CD14-positive monocyte (primary cell): ENCODE data around the gene GALNT18. TPM values are rescaled to one million over a fixed set of nuclear protein-coding genes. Genes with fewer than 3 reads are reported as not detected.

Experiments
- DNase-seq, 3 donors: peaks; one replicate each; pipeline ENCODE4 v3.0.0-alpha.2; 2011 to 2022
- H2AFZ ChIP-seq: 2 replicates; pipeline ENCODE4 v1.6.0; 2012; ENCODE audit warnings: mild to moderate bottlenecking, low read depth, low read length, inconsistent platforms; ENCODE audit not compliant: insufficient read depth, poor library complexity, severe bottlenecking
- H3K27ac ChIP-seq, 2 donors: 1 replicate in 1 of 2; 2 replicates in 1 of 2; pipeline ENCODE4 v1.5.1; 2012 to 2013; ENCODE audit warnings: low read length in 2 of 2, control low read depth in 1 of 2, inconsistent platforms in 1 of 2, low read depth in 1 of 2, mild to moderate bottlenecking in 1 of 2
- H3K27me3 ChIP-seq, 2 donors: one replicate each; pipeline versions ENCODE4 v1.6.0 to v1.6.1; 2011 to 2013; ENCODE audit warnings: low read length in 2 of 2; ENCODE audit not compliant: control insufficient read depth in 2 of 2, insufficient read depth in 2 of 2
- H3K36me3 ChIP-seq, 2 donors: replicated peaks in 1 of 2; 1 replicate in 1 of 2; 2 replicates in 1 of 2; pipeline versions ENCODE4 v1.5.1 to v1.6.1; 2012 to 2013; ENCODE audit warnings: low read length in 2 of 2, control low read depth in 1 of 2, inconsistent platforms in 1 of 2, mild to moderate bottlenecking in 1 of 2; ENCODE audit not compliant: insufficient read depth in 2 of 2, control insufficient read depth in 1 of 2
- H3K4me1 ChIP-seq, 2 donors: 1 replicate in 1 of 2; 2 replicates in 1 of 2; pipeline versions ENCODE4 v1.5.1 to v1.6.1; 2012 to 2013; ENCODE audit warnings: low read length in 2 of 2, control low read depth in 1 of 2, inconsistent platforms in 1 of 2, mild to moderate bottlenecking in 1 of 2, moderate library complexity in 1 of 2; ENCODE audit not compliant: insufficient read depth in 2 of 2, control insufficient read depth in 1 of 2
- H3K4me2 ChIP-seq: replicated peaks from 2 replicates; pipeline ENCODE3; 2012; ENCODE audit warnings: low read length, moderate library complexity, mild to moderate bottlenecking; ENCODE audit not compliant: poor library complexity, severe bottlenecking; ENCODE audit errors: extremely low read depth
- H3K4me3 ChIP-seq, 3 experiments: fragments of 200-600 bp in 1 of 3; sonication (generic) in 1 of 3; replicated peaks in 1 of 3; 1 replicate in 2 of 3; 2 replicates in 1 of 3; pipeline ENCODE4 v1.5.1; 2011 to 2013; ENCODE audit warnings: low read length in 3 of 3, mild to moderate bottlenecking in 3 of 3, control low read depth in 2 of 3, low read depth in 2 of 3, inconsistent platforms in 1 of 3, moderate library complexity in 1 of 3
- H3K79me2 ChIP-seq: 2 replicates; pipeline ENCODE4 v1.6.0; 2012; ENCODE audit warnings: mild to moderate bottlenecking, control low read depth, inconsistent platforms, low read length, moderate library complexity; ENCODE audit not compliant: insufficient read depth
- H3K9ac ChIP-seq: 2 replicates; pipeline ENCODE4 v1.6.0; 2017; ENCODE audit warnings: low read length, mild to moderate bottlenecking; ENCODE audit not compliant: insufficient read depth, poor library complexity, severe bottlenecking
- H3K9me3 ChIP-seq, 2 donors: replicated peaks in 1 of 2; 1 replicate in 1 of 2; 2 replicates in 1 of 2; pipeline versions ENCODE4 v1.5.1 to v1.6.1; 2012 to 2013; ENCODE audit warnings: low read length in 2 of 2, control low read depth in 1 of 2; ENCODE audit not compliant: control insufficient read depth in 1 of 2, insufficient read depth in 1 of 2
- H4K20me1 ChIP-seq: 2 replicates; pipeline ENCODE4 v1.6.0; 2012; ENCODE audit warnings: mild to moderate bottlenecking, low read length, control low read depth, moderate library complexity; ENCODE audit not compliant: insufficient read depth
- H3K27ac Mint-ChIP-seq, 7 donors: one replicate each; pipeline ENCODE4 v1.8.0; 2020; ENCODE audit warnings: mild to moderate bottlenecking in 7 of 7, mixed read lengths in 7 of 7, moderate library complexity in 6 of 7, inconsistent platforms in 2 of 7
- H3K27me3 Mint-ChIP-seq, 3 donors: one replicate each; pipeline ENCODE4 v1.8.0; 2021 to 2022; ENCODE audit warnings: low read depth in 3 of 3, mild to moderate bottlenecking in 3 of 3, mixed read lengths in 3 of 3, moderate library complexity in 3 of 3, inconsistent platforms in 1 of 3
- H3K36me3 Mint-ChIP-seq, 2 donors: one replicate each; pipeline ENCODE4 v1.8.0; 2020; ENCODE audit warnings: mixed read lengths in 2 of 2, inconsistent platforms in 1 of 2, mild to moderate bottlenecking in 1 of 2
- H3K4me1 Mint-ChIP-seq: one replicate; pipeline ENCODE4 v1.8.0; 2020; ENCODE audit warnings: mild to moderate bottlenecking, mixed read lengths
- H3K4me3 Mint-ChIP-seq, 2 donors: one replicate each; pipeline ENCODE4 v1.8.0; 2020; ENCODE audit warnings: mild to moderate bottlenecking in 2 of 2, mixed read lengths in 2 of 2, moderate library complexity in 1 of 2
- H3K9me3 Mint-ChIP-seq, 7 donors: one replicate each; pipeline ENCODE4 v1.8.0; 2020 to 2022; ENCODE audit warnings: mixed read lengths in 7 of 7, mild to moderate bottlenecking in 6 of 7, moderate library complexity in 6 of 7, inconsistent platforms in 2 of 7
- WGBS: methylation state at CpG from one replicate; pipeline ENCODE4 v1.1.5; 2013; ENCODE audit warnings: missing lambda C conversion rate; ENCODE audit not compliant: insufficient coverage; 5-methylcytosine and 5-hydroxymethylcytosine counted together
- intact Hi-C, 2 donors: fragments of 100-400 bp; cut with micrococcal nuclease; formaldehyde crosslinking; loops; one replicate each; pipeline versions ENCODE4 v1.15.0 to v1.15.1; 2023
- polyA plus RNA-seq, 3 donors: library from polyadenylated mRNA; depleted of rRNA in 1 of 3; unstranded in 2 of 3; stranded (reverse) in 1 of 3; fragments of 300-500 nt in 2 of 3; fragments of >200 nt in 1 of 3; fragmentation: Illumina TruSeq in 2 of 3; gene quantifications; 1 replicate in 2 of 3; 2 replicates in 1 of 3; pipeline ENCODE4 v1.2.3, GENCODE V29; 2012 to 2021
- TF ChIP-seq, protein P1 (sequence below): fragments of 200-600 bp; IDR thresholded peaks from one replicate; pipeline ENCODE4 v1.8.0; 2022; ENCODE audit warnings: antibody characterized with exemption, mild to moderate bottlenecking

GALNT18 gene
- polyA plus RNA-seq, 3 donors = not detected

- Histone ChIP-seq H2AFZ (no peak overlapping the region), H3K36me3 (no peaks in the 10 kb centered on the region), H3K27me3 (peaks cover 0 to 3% of the 10 kb centered on the region in 2 donors), H3K4me1 (no peaks in the 10 kb centered on the region), H3K9me3 (no peaks in the 10 kb centered on the region), H3K4me3 (no peak overlapping the region), H3K4me2 (no peak overlapping the region), H3K79me2 (no peaks in the 10 kb centered on the region), H4K20me1 (no peaks in the 10 kb centered on the region), H3K27ac (no peak overlapping the region), H3K9ac (no peak overlapping the region)
- H3K4me3 Mint-ChIP-seq = no peak overlapping the region
- no peaks in the 10 kb centered on the region for H3K4me1 Mint-ChIP-seq
- 87% methylated on average over 3 of the region's 4 CpGs for WGBS
- intact Hi-C loops = no loop called here
- no peaks in the 10 kb centered on the region for H3K36me3 Mint-ChIP-seq
- H3K27ac Mint-ChIP-seq = peak overlapping the region in 1 of 7 donors; percentile 37
- no peak for DNase-seq
- peaks cover 7 to 11% (median 8%) of the 10 kb centered on the region in 3 donors for H3K27me3 Mint-ChIP-seq
- no peaks in the 10 kb centered on the region for H3K9me3 Mint-ChIP-seq
- TF ChIP-seq, protein P1, sequence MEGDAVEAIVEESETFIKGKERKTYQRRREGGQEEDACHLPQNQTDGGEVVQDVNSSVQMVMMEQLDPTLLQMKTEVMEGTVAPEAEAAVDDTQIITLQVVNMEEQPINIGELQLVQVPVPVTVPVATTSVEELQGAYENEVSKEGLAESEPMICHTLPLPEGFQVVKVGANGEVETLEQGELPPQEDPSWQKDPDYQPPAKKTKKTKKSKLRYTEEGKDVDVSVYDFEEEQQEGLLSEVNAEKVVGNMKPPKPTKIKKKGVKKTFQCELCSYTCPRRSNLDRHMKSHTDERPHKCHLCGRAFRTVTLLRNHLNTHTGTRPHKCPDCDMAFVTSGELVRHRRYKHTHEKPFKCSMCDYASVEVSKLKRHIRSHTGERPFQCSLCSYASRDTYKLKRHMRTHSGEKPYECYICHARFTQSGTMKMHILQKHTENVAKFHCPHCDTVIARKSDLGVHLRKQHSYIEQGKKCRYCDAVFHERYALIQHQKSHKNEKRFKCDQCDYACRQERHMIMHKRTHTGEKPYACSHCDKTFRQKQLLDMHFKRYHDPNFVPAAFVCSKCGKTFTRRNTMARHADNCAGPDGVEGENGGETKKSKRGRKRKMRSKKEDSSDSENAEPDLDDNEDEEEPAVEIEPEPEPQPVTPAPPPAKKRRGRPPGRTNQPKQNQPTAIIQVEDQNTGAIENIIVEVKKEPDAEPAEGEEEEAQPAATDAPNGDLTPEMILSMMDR = no peak
Measured at GRCh38 chr11:11581481-11581880, 40.3 kb downstream of the GALNT18 start.

DNA sequence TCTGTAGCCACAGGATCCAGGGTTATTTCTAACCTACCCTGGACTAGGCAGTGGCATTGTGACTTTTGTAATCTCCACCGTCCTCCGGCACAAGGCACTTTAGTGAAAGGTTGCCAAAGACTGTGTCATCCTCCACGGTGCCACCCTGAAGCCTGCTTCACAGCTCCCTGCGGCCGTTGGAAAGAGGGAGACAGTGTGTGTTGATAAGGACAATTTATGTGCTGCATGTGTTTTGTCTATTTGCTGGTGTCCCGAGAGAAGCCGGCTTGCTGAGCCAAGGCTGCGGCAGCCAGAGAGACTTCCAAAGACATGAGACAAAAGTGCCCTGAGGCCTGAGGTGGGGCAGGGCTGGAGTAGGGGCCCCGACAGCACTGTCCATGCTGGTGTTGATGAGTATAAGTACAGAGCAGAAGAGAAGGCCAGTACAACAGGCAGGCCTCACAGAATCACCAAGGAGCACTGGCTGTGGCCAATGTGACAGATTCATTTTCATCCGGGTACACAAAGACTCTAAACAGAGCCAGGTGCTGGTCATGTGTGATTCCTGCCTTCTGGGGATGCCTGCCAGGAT, 40.9 kb downstream of the GALNT18 start:
- Mint-ChIP-seq H3K27ac (no peak overlapping the region), H3K4me3 (no peak overlapping the region)
- TF ChIP-seq, protein P1 = no peak

More for the DNA sequence above, 40.9 kb downstream of the GALNT18 start:
- Histone ChIP-seq H4K20me1 (no peaks in the 10 kb centered on the region), H3K4me3 (no peak overlapping the region), H3K4me1 (no peaks in the 10 kb centered on the region), H3K36me3 (no peaks in the 10 kb centered on the region), H3K9me3 (no peaks in the 10 kb centered on the region), H3K79me2 (no peaks in the 10 kb centered on the region), H3K9ac (no peak overlapping the region), H3K27ac (no peak overlapping the region), H2AFZ (no peak overlapping the region), H3K27me3 (peaks cover 0 to 3% of the 10 kb centered on the region in 2 donors), H3K4me2 (no peak overlapping the region)
- Mint-ChIP-seq H3K36me3 (no peaks in the 10 kb centered on the region), H3K27me3 (peaks cover 7 to 11% (median 8%) of the 10 kb centered on the region in 3 donors), H3K9me3 (no peaks in the 10 kb centered on the region), H3K4me1 (no peaks in the 10 kb centered on the region)
- no peak for DNase-seq
- intact Hi-C loops = no loop called here
- WGBS = 98% methylated on average over 10 of the region's 10 CpGs
